ENCODE measurements around the gene CLPTM1.
"Not testable (repeated sequence)": the region's sequence is repeated elsewhere in the genome, so short reads cannot be mapped to it uniquely, and the experiment has no call there.

DNA sequence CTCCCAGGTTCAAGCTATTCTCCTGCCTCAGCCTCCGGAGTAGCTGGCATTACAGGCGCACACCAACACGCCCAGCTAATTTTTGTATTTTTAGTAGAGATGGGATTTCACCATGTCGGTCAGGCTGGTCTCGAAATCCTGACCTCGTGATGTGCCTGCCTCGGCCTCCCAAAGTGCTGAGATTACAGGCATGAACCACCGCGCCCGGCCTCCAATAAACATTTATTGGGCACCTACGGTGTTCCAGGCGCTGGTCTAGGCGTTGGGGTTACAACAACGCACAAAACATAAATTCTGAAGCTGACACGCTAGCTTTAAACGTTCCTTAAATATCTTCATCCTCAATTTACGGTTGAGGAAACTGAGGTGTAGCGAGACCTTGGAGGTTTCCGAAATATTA lies 45.5 kb downstream of the CLPTM1 start:
- TF ChIP-seq, protein P1, sequence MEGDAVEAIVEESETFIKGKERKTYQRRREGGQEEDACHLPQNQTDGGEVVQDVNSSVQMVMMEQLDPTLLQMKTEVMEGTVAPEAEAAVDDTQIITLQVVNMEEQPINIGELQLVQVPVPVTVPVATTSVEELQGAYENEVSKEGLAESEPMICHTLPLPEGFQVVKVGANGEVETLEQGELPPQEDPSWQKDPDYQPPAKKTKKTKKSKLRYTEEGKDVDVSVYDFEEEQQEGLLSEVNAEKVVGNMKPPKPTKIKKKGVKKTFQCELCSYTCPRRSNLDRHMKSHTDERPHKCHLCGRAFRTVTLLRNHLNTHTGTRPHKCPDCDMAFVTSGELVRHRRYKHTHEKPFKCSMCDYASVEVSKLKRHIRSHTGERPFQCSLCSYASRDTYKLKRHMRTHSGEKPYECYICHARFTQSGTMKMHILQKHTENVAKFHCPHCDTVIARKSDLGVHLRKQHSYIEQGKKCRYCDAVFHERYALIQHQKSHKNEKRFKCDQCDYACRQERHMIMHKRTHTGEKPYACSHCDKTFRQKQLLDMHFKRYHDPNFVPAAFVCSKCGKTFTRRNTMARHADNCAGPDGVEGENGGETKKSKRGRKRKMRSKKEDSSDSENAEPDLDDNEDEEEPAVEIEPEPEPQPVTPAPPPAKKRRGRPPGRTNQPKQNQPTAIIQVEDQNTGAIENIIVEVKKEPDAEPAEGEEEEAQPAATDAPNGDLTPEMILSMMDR (IDR thresholded peaks at IDR 0.05): not testable (repeated sequence)
- TF ChIP-seq EZH2 (IDR thresholded peaks at IDR 0.05; ENCODE audit: borderline replicate concordance, insufficient read depth, low read depth, low read length, poor library complexity, severe bottlenecking): not testable (repeated sequence)
